ENCODE data around the gene HBEGF.
A peak's percentile ranks its signal among the peaks of the same experiment; 100 is the strongest.

Gene HBEGF

GRCh38 chr5:140331638-140332037 lies 14.8 kb downstream of the HBEGF start:
- DNase-seq = no peak

GRCh38 chr5:140329739-140330481 lies 16.5 kb downstream of the HBEGF start:
- no peak for DNase-seq

GRCh38 chr5:140328036-140328764 lies 18.2 kb downstream of the HBEGF start:
- no peak for DNase-seq

GRCh38 chr5:140327589-140327988 lies 18.8 kb downstream of the HBEGF start:
- no peak for DNase-seq

GRCh38 chr5:140325486-140325885 lies 20.9 kb downstream of the HBEGF start:
- DNase-seq = no peak

- no peak for DNase-seq
Observed at GRCh38 chr5:140324617-140325241, 21.7 kb downstream of the HBEGF start.

GRCh38 chr5:140324041-140324600 lies 22.3 kb downstream of the HBEGF start:
- no peak for DNase-seq

- DNase-seq = no peak
Observed at GRCh38 chr5:140322751-140323731, 23.4 kb downstream of the HBEGF start.

GRCh38 chr5:140321796-140322195 lies 24.6 kb downstream of the HBEGF start:
- no peak for DNase-seq

- DNase-seq = no peak
Observed at GRCh38 chr5:140319833-140320232, 26.6 kb downstream of the HBEGF start.

GRCh38 chr5:140318792-140319191 lies 27.6 kb downstream of the HBEGF start:
- DNase-seq = no peak

- DNase-seq = no peak
Observed at GRCh38 chr5:140317859-140318258, 28.5 kb downstream of the HBEGF start.

- DNase-seq = no peak
Observed at GRCh38 chr5:140312791-140313189, 33.6 kb downstream of the HBEGF start.

- DNase-seq = peak; percentile 33
Observed at GRCh38 chr5:140312067-140312790, 34.2 kb downstream of the HBEGF start.

GRCh38 chr5:140311011-140311467 lies 35.4 kb downstream of the HBEGF start:
- no peak for DNase-seq

GRCh38 chr5:140310434-140310833 lies 36.0 kb downstream of the HBEGF start:
- DNase-seq = no peak

GRCh38 chr5:140309706-140310249 lies 36.6 kb downstream of the HBEGF start:
- no peak for DNase-seq

GRCh38 chr5:140305471-140305870 lies 40.9 kb downstream of the HBEGF start:
- DNase-seq = no peak

- DNase-seq = no peak
Observed at GRCh38 chr5:140303966-140304365, 42.4 kb downstream of the HBEGF start.

GRCh38 chr5:140302786-140303639 lies 43.4 kb downstream of the HBEGF start, which contains the start of gene PFDN1:
PFDN1 (minus strand) TSS chr5:140303101; CDS start chr5:140303073, 28 bp downstream.
- peak; percentile 85 for DNase-seq
